Neural cell (in vitro differentiated cells): ENCODE results near the gene TMEM135.

Experiments
- EP300 ChIP-seq: fragments of 450-650 bp; conservative IDR thresholded peaks from 2 replicates; pipeline ENCODE4 v1.6.1; 2014; ENCODE audit warnings: antibody characterized with exemption, mild to moderate bottlenecking, moderate library complexity; ENCODE audit not compliant: poor library complexity, severe bottlenecking
- EZH2 ChIP-seq: fragments of 200-600, 300-800 bp; shearing (Covaris generic), sonication (generic); IDR thresholded peaks from 2 replicates; pipeline ENCODE4 v1.6.1; 2014; ENCODE audit warnings: antibody characterized with exemption, low read length, borderline replicate concordance, mild to moderate bottlenecking; ENCODE audit not compliant: insufficient read depth, poor library complexity, severe bottlenecking
- MXI1 ChIP-seq: fragments of 450-650 bp; conservative IDR thresholded peaks from 2 replicates; pipeline ENCODE4 v1.6.1; 2014; ENCODE audit warnings: antibody characterized with exemption, mild to moderate bottlenecking; ENCODE audit not compliant: poor library complexity, severe bottlenecking
- SMC3 ChIP-seq: fragments of 450-650 bp; conservative IDR thresholded peaks from 2 replicates; pipeline ENCODE4 v1.6.1; 2014; ENCODE audit warnings: antibody characterized with exemption, mild to moderate bottlenecking, moderate library complexity; ENCODE audit not compliant: poor library complexity
- TF ChIP-seq, protein P1 (sequence below): fragments of 450-650 bp; IDR thresholded peaks from 2 replicates; pipeline ENCODE4 v1.5.1; 2014; ENCODE audit warnings: antibody characterized with exemption, mild to moderate bottlenecking, moderate library complexity; ENCODE audit not compliant: poor library complexity, severe bottlenecking

DNA sequence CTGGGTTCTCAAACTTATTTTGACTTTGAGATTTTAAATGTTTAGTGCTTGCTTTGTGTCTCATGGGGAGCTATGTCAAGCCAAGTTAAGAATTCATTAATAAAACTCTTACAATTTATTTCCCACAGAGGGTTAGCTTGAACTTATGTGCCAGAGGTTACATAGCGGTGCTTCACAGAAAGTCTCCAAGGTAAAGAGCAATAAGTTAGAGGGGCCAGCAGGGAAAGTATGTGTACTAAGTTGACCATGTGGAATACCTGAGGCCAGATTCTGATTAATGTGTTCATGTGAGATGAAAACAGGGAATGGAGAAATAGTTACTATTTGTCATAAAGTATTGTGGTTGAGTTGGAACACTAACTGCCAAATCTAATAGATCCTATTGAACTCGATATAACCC is 149.3 kb downstream of the TMEM135 start:
- TF ChIP-seq MXI1 (no peak), EZH2 (no peak), EP300 (no peak), SMC3 (no peak)
- TF ChIP-seq, protein P1, sequence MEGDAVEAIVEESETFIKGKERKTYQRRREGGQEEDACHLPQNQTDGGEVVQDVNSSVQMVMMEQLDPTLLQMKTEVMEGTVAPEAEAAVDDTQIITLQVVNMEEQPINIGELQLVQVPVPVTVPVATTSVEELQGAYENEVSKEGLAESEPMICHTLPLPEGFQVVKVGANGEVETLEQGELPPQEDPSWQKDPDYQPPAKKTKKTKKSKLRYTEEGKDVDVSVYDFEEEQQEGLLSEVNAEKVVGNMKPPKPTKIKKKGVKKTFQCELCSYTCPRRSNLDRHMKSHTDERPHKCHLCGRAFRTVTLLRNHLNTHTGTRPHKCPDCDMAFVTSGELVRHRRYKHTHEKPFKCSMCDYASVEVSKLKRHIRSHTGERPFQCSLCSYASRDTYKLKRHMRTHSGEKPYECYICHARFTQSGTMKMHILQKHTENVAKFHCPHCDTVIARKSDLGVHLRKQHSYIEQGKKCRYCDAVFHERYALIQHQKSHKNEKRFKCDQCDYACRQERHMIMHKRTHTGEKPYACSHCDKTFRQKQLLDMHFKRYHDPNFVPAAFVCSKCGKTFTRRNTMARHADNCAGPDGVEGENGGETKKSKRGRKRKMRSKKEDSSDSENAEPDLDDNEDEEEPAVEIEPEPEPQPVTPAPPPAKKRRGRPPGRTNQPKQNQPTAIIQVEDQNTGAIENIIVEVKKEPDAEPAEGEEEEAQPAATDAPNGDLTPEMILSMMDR, result no peak
